HG03103 (cell line): Measurements from ENCODE around the gene MED29.

Source experiments
- ATAC-seq: cut with Tn5 transposase; IDR thresholded peaks from one replicate; pipeline ENCODE4 v1.9.1; 2021; ENCODE audit warnings: low read depth; ENCODE audit not compliant: unreplicated experiment

The MED29 gene

DNA sequence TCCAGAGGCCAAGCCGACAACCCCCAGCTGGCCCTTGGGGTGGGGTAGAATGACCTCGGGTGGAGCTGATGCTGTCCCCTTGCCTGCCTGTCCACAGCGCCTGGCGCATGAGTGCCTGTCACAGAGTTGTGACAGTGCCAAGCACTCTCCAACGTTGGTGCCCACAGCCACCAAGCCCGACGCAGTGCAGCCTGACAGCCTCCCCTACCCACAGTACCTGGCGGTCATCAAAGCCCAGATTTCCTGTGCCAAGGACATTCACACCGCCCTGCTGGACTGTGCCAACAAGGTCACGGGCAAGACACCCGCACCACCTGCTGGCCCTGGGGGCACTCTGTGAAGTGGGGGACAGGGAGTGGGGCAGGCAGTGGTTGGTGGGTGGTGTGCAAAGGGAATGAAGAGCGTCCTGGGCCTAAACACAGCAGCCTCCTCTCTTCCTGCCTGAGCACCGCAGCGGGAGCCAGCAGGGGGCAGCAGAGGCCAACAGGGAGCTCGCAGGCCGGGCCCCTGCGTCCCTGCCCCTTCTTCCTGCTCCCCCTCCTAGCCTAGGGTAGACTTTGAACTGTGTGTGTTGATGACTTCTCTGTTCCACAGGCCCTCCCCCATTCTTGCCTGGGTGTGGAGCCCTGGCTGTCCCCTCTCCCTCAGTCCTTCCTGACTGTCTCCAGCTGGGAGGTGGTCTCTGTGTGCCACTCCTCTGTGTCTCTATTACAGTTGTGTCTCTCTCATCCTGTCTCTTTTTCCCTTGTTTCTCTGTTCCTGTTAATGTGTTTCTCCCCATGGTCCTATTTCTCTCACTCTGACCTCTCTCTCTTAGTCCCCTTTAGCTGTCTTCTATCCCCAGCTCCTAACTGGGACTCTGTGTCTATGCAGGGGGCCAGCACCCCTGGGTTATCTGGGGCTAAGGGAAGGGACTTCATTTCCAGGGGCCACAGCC is 6.5 kb downstream of the MED29 start:
- ATAC-seq = peak; percentile 43

DNA sequence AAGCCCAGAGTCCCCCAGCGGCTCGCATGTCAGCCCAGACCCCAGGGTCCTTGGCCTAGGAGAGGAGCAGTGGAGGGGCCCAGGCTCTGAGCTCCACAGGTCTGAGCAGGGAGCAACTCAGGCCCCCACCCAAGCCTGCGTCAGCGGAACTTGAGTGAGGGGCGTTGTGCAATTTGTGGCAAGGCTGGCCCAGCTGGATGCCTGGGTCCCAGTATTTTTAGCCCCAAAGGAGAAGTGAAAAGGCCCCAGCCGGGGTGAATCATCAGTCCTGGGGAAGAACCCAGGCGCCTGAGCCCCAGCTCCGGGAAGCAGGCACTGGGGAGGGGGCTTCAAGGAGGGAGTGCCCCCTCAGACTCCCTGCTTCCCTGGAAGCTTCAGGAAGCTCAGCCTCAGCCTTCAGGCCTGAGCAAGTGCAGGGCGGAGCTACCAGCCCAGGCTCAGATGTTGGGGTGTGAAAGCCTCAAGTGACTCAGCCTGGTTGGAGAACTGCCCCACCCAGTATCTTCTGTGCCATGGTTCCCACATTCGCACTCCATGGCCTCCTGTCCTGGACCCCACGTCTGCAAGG is 7.2 kb downstream of the MED29 start:
- ATAC-seq = no peak

GRCh38 chr19:39399668-39400050 is 8.5 kb downstream of the MED29 start:
- no peak for ATAC-seq

GRCh38 chr19:39400061-39400460 is 8.9 kb downstream of the MED29 start:
- no peak for ATAC-seq

- ATAC-seq = no peak
Measured at GRCh38 chr19:39401070-39401548, 9.9 kb downstream of the MED29 start.

DNA sequence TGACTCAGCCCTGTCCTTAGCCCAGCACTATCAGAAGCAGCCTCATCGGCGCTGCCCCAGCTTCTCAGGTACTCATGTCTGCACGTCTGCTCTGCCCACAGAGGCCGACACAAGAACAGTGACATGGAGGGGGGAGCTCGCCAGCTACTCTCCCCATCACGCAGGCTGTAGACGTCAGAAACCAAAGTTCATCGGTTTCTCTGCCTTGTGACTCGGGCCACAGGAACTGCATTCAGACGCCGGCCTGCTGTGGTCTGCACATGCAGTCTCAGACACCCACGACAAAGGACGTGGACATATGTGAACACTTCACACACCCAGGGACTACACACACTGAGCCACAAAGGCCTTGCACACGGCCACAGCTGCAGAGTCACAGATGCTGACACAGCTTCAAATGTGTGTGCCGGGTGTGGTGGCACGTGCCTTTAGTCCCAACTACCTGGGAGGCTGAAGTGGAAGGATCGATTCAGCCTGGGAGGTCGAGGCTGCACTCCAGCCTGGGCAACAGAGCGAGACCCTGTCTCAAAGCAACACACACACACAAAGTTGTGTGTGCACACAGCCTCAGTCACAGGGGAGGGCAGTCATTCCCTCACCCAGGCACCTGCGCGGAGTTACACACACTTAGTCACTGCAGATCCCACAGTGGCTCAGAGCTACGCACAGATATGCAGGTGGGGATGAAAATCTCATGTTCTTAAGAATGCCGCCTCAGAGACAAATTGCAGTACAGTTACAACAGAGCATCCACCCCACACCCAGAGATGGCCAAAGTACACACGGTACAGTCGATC is 10.6 kb downstream of the MED29 start:
- ATAC-seq = no peak

DNA sequence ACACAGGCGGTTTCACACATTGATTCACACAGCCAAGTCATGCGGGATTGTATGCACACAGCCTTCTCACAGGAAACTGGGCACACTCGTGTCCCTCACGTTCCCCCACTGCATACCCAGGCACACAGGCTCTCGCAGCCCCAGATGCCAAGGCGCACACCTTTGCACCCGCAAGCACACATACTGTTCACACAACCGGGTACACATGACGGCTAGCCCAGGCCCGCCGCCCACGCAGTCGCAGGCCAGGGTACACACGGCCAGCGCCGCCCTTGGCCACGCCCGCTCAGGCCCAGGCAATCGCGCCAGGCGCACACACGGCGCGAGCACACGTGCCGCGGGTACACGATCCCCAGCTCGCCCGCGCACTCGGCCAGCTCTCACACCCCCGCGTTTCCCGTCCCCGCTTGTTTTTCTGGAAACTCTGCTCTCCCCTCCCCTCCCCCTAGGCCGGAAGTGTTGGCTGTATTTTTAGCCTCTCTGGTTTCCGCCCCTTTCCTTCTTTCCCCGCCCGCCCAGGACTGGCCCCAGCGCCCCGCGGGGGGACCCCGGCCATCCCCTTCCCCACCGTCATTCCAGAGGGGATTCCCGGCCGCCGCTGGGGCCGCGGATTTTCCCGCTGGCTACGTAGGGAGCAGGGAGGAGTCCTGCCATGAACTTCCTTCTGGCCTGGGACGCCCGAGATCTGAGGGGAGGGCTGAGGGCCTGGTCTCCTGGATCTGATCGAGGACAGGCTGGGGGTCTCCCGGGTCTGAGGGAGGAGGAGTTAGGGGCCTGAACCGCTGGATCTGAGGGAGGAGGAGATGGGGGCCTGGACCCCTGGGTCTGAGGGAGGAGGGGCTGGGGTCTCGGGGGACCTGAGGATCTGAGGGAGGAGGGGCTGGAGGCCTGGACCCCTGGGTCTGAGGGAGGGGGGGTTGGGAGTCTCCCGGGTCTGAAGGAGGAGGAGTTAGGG is 11.4 kb downstream of the MED29 start:
- ATAC-seq = no peak

DNA sequence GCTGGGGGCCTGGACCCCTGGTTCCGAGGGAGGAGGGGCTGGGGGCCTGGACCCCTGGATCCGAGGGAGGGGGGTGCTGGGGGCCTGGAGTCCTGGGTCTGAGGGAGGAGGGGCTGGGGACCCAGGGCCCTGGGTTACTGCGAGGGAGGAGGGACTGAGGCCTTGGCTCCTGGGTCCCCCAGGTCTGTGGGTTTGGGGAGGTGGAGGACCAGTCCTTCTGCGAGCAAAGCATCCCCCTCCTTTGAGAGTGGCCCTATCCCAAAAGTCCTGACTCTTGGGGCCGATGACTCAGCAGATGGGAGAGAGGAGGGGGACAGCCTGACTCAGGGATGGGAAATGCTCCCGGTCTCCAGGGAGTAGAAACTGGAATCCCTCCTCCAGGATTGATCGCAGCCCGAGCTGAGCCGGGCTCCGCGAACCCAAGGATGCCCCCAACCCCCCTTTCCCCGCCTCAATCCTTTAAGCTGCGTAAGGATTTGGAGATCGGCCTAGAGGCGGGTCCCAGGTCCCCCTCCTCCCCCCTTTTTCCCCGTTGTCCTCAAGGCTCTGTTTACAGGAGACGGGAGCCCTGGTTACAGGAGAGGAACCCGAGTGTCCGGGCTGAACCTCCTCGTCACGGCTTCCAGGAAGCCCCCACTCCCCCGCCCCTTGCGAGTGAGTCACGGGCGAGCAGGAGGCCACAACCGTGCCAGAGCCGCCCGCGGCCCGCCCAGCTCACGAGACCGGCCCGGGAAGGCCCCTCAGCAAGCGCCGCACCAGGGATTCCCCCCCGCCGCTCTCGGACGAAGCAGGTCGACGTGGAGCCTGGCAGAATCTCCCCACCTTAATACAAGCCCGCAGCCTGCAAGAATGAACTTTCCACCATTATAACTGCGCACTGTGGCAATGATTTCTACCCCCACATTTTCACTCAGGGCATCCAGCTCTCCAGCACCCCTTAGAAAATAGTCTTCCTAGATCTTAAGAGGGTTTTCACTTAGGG is 12.4 kb downstream of the MED29 start:
- ATAC-seq = peak; percentile 28

- ATAC-seq = no peak
Measured at GRCh38 chr19:39405261-39405957, 14.2 kb downstream of the MED29 start.

DNA sequence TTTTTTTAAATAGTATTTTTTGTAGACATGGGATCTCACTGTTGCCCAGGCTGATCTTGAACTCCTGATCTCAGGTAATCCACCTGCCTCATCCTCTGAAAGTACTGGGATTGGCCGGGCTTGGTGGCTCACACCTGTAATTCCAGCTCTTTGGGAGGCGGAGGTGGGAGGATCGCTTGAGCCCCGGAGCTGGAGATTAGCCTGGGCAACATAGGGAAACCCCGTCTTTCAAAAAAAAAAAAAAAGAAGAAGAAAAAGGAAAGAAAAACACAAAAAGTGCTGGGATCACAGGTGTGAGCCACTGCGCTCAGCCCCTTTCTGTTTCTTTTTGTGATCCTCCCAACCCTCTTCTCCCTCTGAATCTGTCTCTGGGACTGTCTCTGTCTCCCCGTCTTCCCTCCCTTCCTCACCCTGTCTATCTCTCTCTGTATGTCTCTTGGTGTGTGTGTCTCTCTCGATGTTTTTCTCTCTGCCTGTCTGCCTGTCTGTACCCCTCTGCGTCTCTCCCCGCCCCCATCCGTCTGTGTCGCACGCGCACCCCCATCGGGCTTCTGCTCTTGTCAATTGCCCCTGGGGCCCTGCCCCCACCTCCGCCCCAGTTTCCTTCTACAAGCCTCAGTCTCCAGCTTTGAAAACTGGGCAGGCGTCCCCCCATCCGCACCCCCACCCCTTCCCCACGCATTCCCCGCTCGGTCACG is 14.9 kb downstream of the MED29 start:
- no peak for ATAC-seq

DNA sequence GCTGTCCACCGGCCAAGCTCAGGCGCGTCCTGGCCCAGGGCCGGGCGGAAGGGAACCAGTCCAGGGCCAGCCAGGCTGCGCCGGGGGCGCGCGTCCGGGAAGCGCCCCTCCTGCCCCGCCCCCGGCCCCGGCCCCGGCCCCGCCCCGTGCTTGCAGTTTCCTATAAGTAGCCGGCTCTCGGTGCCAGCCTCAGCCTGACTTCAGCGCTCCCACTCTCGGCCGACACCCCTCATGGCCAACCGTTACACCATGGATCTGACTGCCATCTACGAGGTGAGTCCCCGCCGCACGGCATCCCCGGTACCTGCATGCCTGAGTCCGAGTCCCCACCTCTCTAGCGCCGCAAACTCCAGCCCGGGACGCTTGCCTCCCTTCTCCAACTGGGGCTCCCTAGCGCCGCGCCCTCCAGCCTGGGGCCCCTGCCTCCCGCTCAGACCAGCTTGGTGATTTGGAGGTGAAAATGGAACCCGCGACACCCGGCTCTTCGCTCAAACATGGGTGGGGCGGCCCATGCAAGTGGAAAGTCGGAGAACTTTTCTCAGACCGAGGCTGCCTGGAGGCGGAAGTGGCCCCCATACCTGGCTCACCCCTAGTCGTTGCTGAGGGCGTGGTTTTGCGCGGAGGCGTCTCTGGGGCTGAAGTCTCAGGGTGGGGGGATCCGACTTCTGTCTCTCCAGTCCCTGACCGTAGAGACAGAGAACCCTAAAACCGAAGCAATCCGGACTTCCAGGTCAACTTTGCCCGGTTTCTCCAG is 15.7 kb downstream of the MED29 start, which contains the start of gene ZFP36:
Gene ZFP36 (plus strand): TSS at position 192 of the 754 bp plus-strand sequence. CDS start 58 bp downstream, at position 250.
- no peak for ATAC-seq

GRCh38 chr19:39407410-39407659 is 16.2 kb downstream of the MED29 start:
- no peak for ATAC-seq

DNA sequence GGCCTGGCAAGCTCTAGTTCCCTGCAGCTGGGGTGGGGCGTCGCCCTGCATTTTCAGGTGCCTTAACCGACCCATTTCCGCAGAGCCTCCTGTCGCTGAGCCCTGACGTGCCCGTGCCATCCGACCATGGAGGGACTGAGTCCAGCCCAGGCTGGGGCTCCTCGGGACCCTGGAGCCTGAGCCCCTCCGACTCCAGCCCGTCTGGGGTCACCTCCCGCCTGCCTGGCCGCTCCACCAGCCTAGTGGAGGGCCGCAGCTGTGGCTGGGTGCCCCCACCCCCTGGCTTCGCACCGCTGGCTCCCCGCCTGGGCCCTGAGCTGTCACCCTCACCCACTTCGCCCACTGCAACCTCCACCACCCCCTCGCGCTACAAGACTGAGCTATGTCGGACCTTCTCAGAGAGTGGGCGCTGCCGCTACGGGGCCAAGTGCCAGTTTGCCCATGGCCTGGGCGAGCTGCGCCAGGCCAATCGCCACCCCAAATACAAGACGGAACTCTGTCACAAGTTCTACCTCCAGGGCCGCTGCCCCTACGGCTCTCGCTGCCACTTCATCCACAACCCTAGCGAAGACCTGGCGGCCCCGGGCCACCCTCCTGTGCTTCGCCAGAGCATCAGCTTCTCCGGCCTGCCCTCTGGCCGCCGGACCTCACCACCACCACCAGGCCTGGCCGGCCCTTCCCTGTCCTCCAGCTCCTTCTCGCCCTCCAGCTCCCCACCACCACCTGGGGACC is 16.6 kb downstream of the MED29 start:
- ATAC-seq = no peak

GRCh38 chr19:39408392-39409207 is 17.4 kb downstream of the MED29 start:
- no peak for ATAC-seq

DNA sequence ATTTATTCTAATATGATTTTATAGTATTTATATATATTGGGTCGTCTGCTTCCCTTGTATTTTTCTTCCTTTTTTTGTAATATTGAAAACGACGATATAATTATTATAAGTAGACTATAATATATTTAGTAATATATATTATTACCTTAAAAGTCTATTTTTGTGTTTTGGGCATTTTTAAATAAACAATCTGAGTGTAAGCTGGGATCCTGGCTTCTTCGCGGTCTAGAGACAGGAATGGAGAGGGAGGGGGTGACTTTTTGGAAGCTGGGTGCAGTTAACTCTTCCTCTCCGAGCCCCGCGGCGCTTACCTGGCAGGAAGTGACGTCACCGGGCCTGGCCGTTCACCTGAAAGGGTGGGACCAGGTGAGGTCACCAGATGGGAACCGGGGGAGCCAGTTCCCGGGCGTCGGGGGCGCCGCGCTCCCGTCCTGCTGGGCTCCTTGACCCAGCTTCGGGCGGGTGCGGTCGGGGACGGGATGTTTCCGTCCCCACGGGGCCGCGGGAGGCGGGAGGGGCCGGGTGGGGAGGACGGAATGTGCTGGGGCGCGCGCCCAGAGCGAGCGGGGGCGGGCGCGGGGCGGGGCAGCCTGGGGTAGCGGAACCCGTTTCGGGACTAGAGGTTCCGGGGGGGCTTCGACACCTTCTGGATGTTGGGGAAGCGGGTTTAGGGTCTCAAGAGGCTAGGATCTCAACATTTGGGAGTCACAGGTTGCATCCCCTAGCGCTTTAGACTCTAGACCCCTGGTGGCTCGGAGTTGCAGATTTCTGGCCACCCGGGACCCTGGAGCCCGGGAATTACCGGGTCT is 18.2 kb downstream of the MED29 start:
- no peak for ATAC-seq
